HG02588 (cell line): ENCODE data around the gene RPGRIP1.
"Not testable (repeated sequence)": the region's sequence is repeated elsewhere in the genome, so short reads cannot be mapped to it uniquely, and the experiment has no call there.

Source experiments
- ATAC-seq: cut with Tn5 transposase; IDR thresholded peaks from one replicate; pipeline ENCODE4 v1.9.1; 2021; ENCODE audit warnings: mild to moderate bottlenecking, moderate library complexity; ENCODE audit not compliant: unreplicated experiment

Gene RPGRIP1

GRCh38 chr14:21279783-21280182, at the start of gene RPGRIP1:
Gene RPGRIP1, plus strand, starts transcription at chr14:21280083. Its CDS starts 7,894 bp downstream, at chr14:21287977.
- ATAC-seq = no peak

- ATAC-seq = no peak
These were observed 48.7 kb upstream of the RPGRIP1 start for GRCh38 chr14:21231020-21231652.

GRCh38 chr14:21233457-21234076, 46.3 kb upstream of the RPGRIP1 start:
- ATAC-seq = no peak

GRCh38 chr14:21234112-21234511, 45.8 kb upstream of the RPGRIP1 start:
- no peak for ATAC-seq

GRCh38 chr14:21236948-21237797, 42.7 kb upstream of the RPGRIP1 start:
- ATAC-seq = no peak

GRCh38 chr14:21238823-21239518, 40.9 kb upstream of the RPGRIP1 start:
- ATAC-seq = no peak

- no peak for ATAC-seq
These were observed 39.5 kb upstream of the RPGRIP1 start for GRCh38 chr14:21240417-21240816.

GRCh38 chr14:21241218-21241819, 38.6 kb upstream of the RPGRIP1 start:
- ATAC-seq = no peak

GRCh38 chr14:21244544-21244943, 35.3 kb upstream of the RPGRIP1 start:
- ATAC-seq = no peak

GRCh38 chr14:21245813-21246212, 34.1 kb upstream of the RPGRIP1 start:
- ATAC-seq = no peak

GRCh38 chr14:21248338-21248737, 31.5 kb upstream of the RPGRIP1 start:
- no peak for ATAC-seq

GRCh38 chr14:21248739-21249411, 31.0 kb upstream of the RPGRIP1 start:
- ATAC-seq = no peak

GRCh38 chr14:21251215-21251614, 28.7 kb upstream of the RPGRIP1 start:
- ATAC-seq = no peak

- ATAC-seq = no peak
These were observed 27.7 kb upstream of the RPGRIP1 start for GRCh38 chr14:21252149-21252548.

GRCh38 chr14:21255385-21256101, 24.3 kb upstream of the RPGRIP1 start:
- no peak for ATAC-seq

- not testable (repeated sequence) for ATAC-seq
These were observed 23.8 kb upstream of the RPGRIP1 start for GRCh38 chr14:21256102-21256447.

GRCh38 chr14:21256539-21257393, 23.1 kb upstream of the RPGRIP1 start:
- no peak for ATAC-seq

GRCh38 chr14:21257394-21257909, 22.4 kb upstream of the RPGRIP1 start:
- ATAC-seq = no peak
